ENCODE results near the gene JCAD.

Gene JCAD

DNA sequence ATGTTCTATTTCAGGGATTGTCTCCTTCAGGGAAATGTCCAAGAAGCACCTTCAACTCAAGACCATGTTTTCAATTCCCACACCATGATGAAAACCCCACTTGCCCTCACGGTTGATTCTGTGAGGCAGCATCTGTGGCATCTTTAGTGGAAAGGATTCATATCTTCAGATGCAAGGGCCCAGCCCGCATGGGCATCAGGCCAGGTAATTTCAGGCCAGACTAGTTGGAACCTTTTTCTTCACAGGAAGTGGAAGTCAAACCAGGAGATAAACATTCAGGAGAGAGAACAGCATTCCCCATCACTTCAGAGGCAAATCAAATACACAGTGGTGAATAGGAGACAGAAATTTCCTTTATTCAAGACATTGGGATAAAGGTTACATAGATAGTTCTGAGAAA lies 88.8 kb downstream of the JCAD start:
- TF ChIP-seq FOXP2 (optimal IDR thresholded peaks at IDR 0.05; ENCODE audit: borderline replicate concordance, extremely low read depth, extremely low read length, insufficient read depth), result no peak

GRCh38 chr10:29970012-29970396 lies 89.4 kb downstream of the JCAD start:
- TF ChIP-seq, protein P1, sequence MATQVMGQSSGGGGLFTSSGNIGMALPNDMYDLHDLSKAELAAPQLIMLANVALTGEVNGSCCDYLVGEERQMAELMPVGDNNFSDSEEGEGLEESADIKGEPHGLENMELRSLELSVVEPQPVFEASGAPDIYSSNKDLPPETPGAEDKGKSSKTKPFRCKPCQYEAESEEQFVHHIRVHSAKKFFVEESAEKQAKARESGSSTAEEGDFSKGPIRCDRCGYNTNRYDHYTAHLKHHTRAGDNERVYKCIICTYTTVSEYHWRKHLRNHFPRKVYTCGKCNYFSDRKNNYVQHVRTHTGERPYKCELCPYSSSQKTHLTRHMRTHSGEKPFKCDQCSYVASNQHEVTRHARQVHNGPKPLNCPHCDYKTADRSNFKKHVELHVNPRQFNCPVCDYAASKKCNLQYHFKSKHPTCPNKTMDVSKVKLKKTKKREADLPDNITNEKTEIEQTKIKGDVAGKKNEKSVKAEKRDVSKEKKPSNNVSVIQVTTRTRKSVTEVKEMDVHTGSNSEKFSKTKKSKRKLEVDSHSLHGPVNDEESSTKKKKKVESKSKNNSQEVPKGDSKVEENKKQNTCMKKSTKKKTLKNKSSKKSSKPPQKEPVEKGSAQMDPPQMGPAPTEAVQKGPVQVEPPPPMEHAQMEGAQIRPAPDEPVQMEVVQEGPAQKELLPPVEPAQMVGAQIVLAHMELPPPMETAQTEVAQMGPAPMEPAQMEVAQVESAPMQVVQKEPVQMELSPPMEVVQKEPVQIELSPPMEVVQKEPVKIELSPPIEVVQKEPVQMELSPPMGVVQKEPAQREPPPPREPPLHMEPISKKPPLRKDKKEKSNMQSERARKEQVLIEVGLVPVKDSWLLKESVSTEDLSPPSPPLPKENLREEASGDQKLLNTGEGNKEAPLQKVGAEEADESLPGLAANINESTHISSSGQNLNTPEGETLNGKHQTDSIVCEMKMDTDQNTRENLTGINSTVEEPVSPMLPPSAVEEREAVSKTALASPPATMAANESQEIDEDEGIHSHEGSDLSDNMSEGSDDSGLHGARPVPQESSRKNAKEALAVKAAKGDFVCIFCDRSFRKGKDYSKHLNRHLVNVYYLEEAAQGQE (IDR thresholded peaks at IDR 0.05; ENCODE audit: insufficient read depth in 1 of 2, low read depth in 2 of 2, low read length in 2 of 2), result no peak
- TF ChIP-seq POLR2AphosphoS5 (IDR thresholded peaks at IDR 0.05; ENCODE audit: low read depth, low read length) (no peak), TAF1 (IDR thresholded peaks at IDR 0.05; ENCODE audit: borderline replicate concordance, insufficient read depth, low read length) (no peak), FOXP2 (optimal IDR thresholded peaks at IDR 0.05; ENCODE audit: borderline replicate concordance, extremely low read depth, extremely low read length, insufficient read depth) (no peak), SIN3A (IDR thresholded peaks at IDR 0.05; ENCODE audit: borderline replicate concordance, insufficient read depth, low read length) (no peak)

DNA sequence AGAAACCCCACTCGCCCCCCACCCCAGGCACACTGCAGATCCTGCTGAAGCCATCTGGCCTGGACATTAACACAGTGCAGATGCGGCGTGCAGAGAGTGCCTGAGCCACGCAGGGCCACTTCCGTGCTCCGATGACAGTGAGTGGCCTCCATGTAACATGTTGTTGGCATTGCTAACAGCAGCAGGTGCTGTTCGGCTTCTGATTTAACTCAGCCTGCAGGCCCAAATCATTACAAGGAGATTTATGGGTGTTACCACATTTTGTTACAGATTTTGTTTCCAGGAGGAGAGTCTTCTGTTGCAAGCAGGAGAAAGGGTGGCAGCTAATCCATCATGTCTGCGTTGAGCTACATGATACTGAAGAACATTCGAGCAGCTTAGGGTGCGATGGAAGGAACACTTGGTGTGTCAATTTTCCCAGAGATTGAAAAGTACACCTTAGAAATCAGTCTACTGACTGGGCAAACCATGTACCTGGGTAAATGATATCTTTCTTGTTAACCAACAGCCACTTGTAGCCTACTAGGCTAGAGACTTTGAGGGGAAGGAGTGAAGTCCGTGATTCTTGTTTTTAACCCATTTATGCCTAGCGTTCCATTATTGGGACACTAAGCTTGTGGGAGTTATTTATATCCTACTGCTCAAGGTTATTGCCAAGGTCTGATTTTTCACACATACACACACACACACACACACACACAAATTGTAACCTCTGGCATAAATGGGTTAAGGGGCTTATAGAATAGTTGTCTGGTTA lies 90.0 kb downstream of the JCAD start:
- no peak for TF ChIP-seq SIN3A (IDR thresholded peaks at IDR 0.05; ENCODE audit: borderline replicate concordance, insufficient read depth, low read length)
- TF ChIP-seq POLR2AphosphoS5 (IDR thresholded peaks at IDR 0.05; ENCODE audit: low read depth, low read length), result no peak
- TF ChIP-seq TAF1 (IDR thresholded peaks at IDR 0.05; ENCODE audit: borderline replicate concordance, insufficient read depth, low read length), result no peak
- no peak for TF ChIP-seq FOXP2 (optimal IDR thresholded peaks at IDR 0.05; ENCODE audit: borderline replicate concordance, extremely low read depth, extremely low read length, insufficient read depth)
- TF ChIP-seq, protein P1 (IDR thresholded peaks at IDR 0.05; ENCODE audit: insufficient read depth in 1 of 2, low read depth in 2 of 2, low read length in 2 of 2), result no peak

DNA sequence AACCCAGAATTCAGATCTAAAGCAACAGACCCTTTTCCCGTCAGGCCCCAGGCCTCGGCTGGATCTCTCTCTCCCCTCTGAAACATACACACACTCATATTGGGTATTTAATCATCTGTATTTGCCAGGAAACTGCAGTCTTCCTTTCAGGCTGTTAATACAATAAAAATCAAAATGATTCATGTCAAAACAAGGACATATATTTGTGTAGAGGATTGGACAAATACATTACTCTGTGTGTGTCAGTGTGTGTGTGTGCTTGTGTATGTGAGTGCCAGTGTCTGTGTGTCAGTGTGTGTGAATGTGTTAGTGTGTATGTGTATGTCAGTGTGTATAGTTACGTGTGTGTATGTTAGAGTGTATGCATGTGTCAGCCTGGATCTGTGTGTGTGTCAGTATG lies 90.8 kb downstream of the JCAD start:
- no peak for TF ChIP-seq FOXP2 (optimal IDR thresholded peaks at IDR 0.05; ENCODE audit: borderline replicate concordance, extremely low read depth, extremely low read length, insufficient read depth)
- no peak for TF ChIP-seq TAF1 (IDR thresholded peaks at IDR 0.05; ENCODE audit: borderline replicate concordance, insufficient read depth, low read length)
- TF ChIP-seq SIN3A (IDR thresholded peaks at IDR 0.05; ENCODE audit: borderline replicate concordance, insufficient read depth, low read length), result no peak
- no peak for TF ChIP-seq POLR2AphosphoS5 (IDR thresholded peaks at IDR 0.05; ENCODE audit: low read depth, low read length)
- TF ChIP-seq, protein P1 (IDR thresholded peaks at IDR 0.05; ENCODE audit: insufficient read depth in 1 of 2, low read depth in 2 of 2, low read length in 2 of 2), result no peak

GRCh38 chr10:29966269-29966668 lies 93.1 kb downstream of the JCAD start:
- TF ChIP-seq SIN3A (IDR thresholded peaks at IDR 0.05; ENCODE audit: borderline replicate concordance, insufficient read depth, low read length), result no peak
